ENCODE measurements around the gene POU4F3.

POU4F3 gene

DNA sequence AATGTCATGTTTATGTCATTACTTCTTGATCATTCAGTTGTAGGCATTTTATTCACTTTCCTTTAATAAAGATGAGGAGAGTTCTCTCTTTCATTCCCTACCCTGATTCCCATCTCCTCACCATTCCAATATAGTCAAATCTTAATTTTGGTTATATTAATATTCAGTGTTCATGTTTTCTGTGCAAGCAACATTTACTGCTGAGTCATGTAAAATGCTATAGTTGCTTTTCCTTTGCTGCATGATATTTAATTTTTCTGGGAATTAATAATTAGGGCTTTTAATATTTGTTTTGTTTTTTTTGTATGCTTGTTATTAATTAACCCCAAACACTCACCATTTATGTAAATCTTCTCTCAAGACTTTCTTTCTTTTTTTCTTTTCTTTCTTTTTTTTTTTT is 18.5 kb downstream of the POU4F3 start:
- POLR2A ChIA-PET: no interaction called here
- no peak for TF ChIP-seq CTCF (IDR thresholded peaks at IDR 0.05; ENCODE audit: insufficient read depth, low read length, missing control alignments)
- H3K4me3 ChIP-seq (ENCODE audit: low read depth, low read length): no peak overlapping the region
- no peak for DNase-seq (ENCODE audit: low read depth, low spot score)
- CTCF ChIA-PET: no interaction called here

DNA sequence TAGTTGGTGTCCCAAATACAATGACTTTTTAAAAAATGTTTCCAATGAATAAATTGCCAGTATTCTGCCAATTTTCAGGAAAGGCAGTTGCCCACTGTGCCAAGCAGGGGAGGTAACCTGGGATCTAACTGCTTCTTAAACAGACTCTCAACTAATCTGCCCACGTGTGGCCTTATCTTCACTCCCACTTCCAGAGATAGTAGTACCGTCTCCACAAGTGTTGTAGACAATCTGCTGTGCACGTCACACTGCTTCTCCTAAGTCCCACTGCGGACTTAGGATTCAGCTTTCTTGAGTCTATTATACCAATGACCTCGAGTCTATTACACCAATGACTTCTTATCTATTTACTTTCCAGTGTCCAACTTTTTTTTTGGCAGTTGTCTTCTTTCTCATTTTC is 21.2 kb downstream of the POU4F3 start:
- ChIA-PET POLR2A (no interaction called here), CTCF (no interaction called here)
- no peak for TF ChIP-seq CTCF (IDR thresholded peaks at IDR 0.05; ENCODE audit: insufficient read depth, low read length, missing control alignments)
- DNase-seq (ENCODE audit: low read depth, low spot score): no peak
- no peak overlapping the region for H3K4me3 ChIP-seq (ENCODE audit: low read depth, low read length)

DNA sequence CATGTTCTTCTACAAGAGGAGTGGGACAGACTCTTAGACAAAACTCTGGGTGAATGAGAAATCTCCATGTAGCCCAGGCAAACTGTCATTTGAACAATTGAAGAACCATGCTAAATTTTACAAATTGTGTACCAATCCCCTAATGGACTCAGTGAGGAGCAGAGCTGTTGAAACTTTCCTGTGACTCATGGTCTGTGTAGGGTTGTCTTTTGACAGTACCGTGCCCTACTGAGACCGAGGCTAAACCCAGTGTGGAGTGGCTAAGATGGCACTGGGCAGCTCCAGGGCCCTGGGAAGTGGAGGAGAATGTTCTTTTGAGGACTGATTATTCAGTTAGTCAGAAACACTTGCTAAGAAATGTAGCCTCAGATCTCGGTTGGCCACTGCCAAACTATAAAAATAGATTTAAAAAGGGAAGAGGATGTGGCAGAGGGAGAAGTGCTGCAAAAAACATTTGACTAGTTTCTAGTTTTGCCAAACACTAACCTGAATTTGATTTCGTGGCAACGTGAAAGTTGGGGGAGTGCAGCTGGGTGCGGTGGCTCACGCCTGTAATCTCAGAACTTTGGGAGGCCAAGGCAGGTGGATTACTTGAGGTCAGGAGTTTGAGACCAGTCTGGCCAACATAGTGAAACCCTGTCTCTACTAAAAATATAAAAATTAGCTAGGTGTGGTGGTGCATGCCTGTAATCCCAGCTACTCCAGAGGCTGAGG is 24.7 kb downstream of the POU4F3 start:
- no peak overlapping the region for H3K4me3 ChIP-seq (ENCODE audit: low read depth, low read length)
- no peak for DNase-seq (ENCODE audit: low read depth, low spot score)
- ChIA-PET CTCF (no interaction called here), POLR2A (no interaction called here)
- TF ChIP-seq CTCF (IDR thresholded peaks at IDR 0.05; ENCODE audit: insufficient read depth, low read length, missing control alignments): no peak

DNA sequence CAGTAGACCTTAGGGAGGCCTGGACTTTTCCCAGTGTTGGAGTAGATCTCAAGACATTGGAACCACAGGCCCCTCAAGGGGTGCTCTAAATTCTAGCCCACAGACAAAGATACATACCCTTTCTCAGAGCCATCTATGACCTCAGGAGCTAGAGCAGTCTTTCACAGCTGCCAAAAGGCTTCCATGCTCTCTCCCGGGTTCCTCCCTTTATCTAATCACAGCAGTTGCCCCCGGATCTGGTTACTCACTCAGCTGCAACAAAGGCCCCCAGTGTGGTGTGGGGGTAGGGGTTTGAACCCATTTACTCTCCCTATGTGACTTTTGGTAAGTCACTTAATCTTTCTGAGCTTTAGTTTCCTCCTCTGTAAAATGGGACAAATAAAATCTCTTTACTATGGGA is 27.0 kb downstream of the POU4F3 start:
- CTCF ChIA-PET: no interaction called here
- H3K4me3 ChIP-seq (ENCODE audit: low read depth, low read length): no peak overlapping the region
- no peak for DNase-seq (ENCODE audit: low read depth, low spot score)
- POLR2A ChIA-PET: no interaction called here
- TF ChIP-seq CTCF (IDR thresholded peaks at IDR 0.05; ENCODE audit: insufficient read depth, low read length, missing control alignments): no peak

DNA sequence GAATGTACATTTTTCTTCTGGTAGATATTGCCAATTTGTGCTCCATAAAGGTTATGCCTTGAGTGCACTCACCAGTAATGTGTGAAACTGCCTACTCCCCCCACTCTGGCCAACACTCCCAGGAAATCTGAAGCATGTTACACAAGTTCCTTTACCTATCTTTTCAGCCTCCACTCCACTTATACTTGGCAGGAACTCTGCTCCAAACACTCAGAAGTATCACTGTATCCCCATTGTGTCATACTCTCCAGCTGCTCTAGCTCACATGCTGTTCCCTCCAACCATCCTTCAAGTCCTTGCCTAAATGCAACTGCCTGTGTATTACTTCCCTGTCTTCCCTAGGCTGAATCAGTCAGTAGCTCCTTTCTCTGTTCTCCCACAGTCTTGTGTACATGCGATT is 28.3 kb downstream of the POU4F3 start:
- CTCF ChIA-PET: no interaction called here

DNA sequence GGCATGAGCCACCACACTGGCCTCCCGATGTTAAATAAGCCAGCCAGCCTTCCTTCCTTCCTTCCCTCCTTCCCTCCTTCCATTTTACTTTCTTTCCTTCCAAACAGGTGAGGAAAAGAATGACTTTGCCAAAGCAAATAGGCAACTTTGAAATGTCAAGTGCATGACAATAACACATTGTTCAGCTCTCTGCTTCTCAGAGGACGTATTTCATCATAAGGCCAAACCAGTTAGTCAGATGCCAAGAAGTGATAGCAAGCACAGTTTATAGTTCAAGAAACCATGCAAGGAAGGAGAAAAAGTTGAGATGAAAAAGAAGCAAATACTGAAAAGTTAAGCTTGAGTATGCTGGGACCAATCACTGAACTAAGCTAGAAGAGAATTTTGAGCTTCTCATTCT is 29.5 kb downstream of the POU4F3 start:
- DNase-seq (ENCODE audit: low read depth, low spot score): no peak
- POLR2A ChIA-PET: no interaction called here
- TF ChIP-seq CTCF (IDR thresholded peaks at IDR 0.05; ENCODE audit: insufficient read depth, low read length, missing control alignments): no peak
- H3K4me3 ChIP-seq (ENCODE audit: low read depth, low read length): no peak overlapping the region
- CTCF ChIA-PET: no interaction called here

More for the DNA sequence above, 28.3 kb downstream of the POU4F3 start:
- TF ChIP-seq CTCF (IDR thresholded peaks at IDR 0.05; ENCODE audit: insufficient read depth, low read length, missing control alignments): no peak
- POLR2A ChIA-PET: no interaction called here
- H3K4me3 ChIP-seq (ENCODE audit: low read depth, low read length): no peak overlapping the region
- DNase-seq (ENCODE audit: low read depth, low spot score): no peak

Measured in AG04449 (cell line).